ENCODE results near the gene TPK1. TPM values are rescaled to one million over a fixed set of nuclear protein-coding genes. Genes with fewer than 3 reads are reported as not detected.

TPK1 gene
- total and polyA plus RNA-seq, 2 experiments from 2014 or later, result 5.9 to 7.3 TPM

DNA sequence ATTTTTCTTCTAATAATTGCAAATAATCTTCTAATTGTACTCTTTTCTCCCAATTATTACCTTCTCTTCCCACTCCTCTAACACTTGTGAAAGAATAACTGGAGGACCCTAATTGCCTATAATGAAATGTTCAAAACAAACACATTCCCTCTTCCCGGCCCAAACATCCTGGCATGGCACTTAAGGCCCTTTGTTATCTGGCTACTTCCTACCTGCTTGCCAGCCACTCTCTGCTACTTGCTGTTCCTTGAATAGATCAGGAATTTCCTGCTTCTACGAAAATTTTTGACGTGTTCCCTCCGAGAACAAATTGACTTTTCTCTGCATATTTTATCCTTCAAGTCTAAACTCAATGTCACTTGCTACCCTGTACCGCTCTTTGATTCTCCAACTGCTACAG is 376.2 kb downstream of the TPK1 start:
- Histone ChIP-seq H3K4me3 (no peak overlapping the region), H3K4me1 (ENCODE audit: low read depth) (no peaks in the 10 kb centered on the region), H3K27me3 (no peaks in the 10 kb centered on the region), H3K27ac (no peak overlapping the region), H3K36me3 (no peaks in the 10 kb centered on the region), H3K9me3 (ENCODE audit: low read depth) (no peaks in the 10 kb centered on the region)
- DNase-seq (ENCODE audit: low read depth in 1 of 2, low spot score in 1 of 2), result no peak
- TF ChIP-seq CTCF (IDR thresholded peaks at IDR 0.05; ENCODE audit: low read depth, low read length), result no peak

- Histone ChIP-seq H3K4me3 (no peak overlapping the region), H3K27me3 (no peaks in the 10 kb centered on the region), H3K9me3 (ENCODE audit: low read depth) (no peaks in the 10 kb centered on the region), H3K36me3 (no peaks in the 10 kb centered on the region), H3K27ac (no peak overlapping the region), H3K4me1 (ENCODE audit: low read depth) (no peaks in the 10 kb centered on the region)
- DNase-seq (ENCODE audit: low read depth in 1 of 2, low spot score in 1 of 2), result no peak
- TF ChIP-seq CTCF (IDR thresholded peaks at IDR 0.05; ENCODE audit: low read depth, low read length), result no peak
These were observed 380.8 kb downstream of the TPK1 start for GRCh38 chr7:144455040-144455404.

DNA sequence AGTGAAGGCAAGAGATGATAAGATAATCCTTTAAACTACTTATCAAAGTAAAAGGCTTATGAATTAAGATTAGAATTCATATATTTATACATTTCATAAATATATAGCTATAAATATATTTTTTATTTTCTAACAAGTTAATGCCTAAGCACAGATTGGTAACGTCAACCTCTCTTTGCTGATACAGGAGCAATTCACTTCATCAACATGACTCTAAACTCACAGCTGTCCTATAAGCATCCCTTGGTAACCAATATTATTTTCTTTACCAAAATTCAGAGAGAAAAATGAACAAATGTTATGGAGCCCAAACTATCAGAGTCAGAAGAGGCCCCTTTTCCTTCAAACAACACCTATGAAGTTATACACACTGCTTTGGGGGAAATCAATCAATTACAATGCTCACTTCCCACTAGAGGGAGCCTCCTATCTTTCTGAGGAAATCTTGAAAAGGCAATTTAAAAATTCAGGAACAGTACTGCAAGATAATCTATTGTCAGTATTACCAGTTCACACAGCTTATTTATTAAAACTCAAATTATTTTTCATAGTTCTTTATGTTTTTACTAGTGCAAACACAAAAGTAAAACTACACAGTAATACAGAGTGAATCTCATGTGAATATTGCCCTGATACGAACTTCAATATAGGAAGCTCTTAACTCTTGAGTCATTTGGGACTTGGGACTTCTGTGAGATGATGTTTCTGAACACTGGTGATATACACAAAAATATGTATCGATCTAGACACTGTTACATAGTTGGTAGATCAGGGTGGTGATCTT is 381.4 kb downstream of the TPK1 start:
- Histone ChIP-seq H3K27me3 (no peaks in the 10 kb centered on the region), H3K4me3 (no peak overlapping the region), H3K4me1 (ENCODE audit: low read depth) (no peaks in the 10 kb centered on the region), H3K9me3 (ENCODE audit: low read depth) (no peaks in the 10 kb centered on the region), H3K27ac (no peak overlapping the region), H3K36me3 (no peaks in the 10 kb centered on the region)
- DNase-seq (ENCODE audit: low read depth in 1 of 2, low spot score in 1 of 2), result peak in 1 of 2 donors; percentile 10
- peak; percentile 43 for TF ChIP-seq CTCF (IDR thresholded peaks at IDR 0.05; ENCODE audit: low read depth, low read length)

GRCh38 chr7:144452064-144452463 is 383.8 kb downstream of the TPK1 start:
- H3K4me1 ChIP-seq (ENCODE audit: low read depth), result no peaks in the 10 kb centered on the region
- H3K27ac ChIP-seq, result no peak overlapping the region
- H3K9me3 ChIP-seq (ENCODE audit: low read depth), result no peaks in the 10 kb centered on the region
- no peak for DNase-seq (ENCODE audit: low read depth in 1 of 2, low spot score in 1 of 2)
- no peaks in the 10 kb centered on the region for H3K27me3 ChIP-seq
- no peak for TF ChIP-seq CTCF (IDR thresholded peaks at IDR 0.05; ENCODE audit: low read depth, low read length)
- no peak overlapping the region for H3K4me3 ChIP-seq
- no peaks in the 10 kb centered on the region for H3K36me3 ChIP-seq

DNA sequence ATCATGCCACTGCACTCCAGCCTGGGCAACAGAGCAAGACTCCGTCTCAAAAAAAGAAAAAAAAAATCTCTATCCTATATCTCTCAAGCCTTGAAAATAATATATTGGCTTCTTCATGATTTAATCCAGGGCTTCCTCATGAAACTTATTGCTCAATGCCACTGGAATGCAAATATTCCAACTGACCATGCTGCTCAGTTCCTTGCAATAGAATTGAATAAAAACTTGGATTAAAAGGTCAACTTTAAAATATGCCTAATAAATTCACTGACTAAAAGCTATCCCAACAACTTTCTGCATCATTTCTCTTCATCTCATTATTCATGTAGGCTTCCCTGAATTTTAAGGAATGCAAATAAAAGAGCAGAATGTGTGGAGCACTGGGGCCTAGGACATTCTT is 390.3 kb downstream of the TPK1 start:
- peak in 1 of 2 donors; percentile 6 for DNase-seq (ENCODE audit: low read depth in 1 of 2, low spot score in 1 of 2)
- H3K4me3 ChIP-seq, result no peak overlapping the region

More for the DNA sequence above, 390.3 kb downstream of the TPK1 start:
- no peak for TF ChIP-seq CTCF (IDR thresholded peaks at IDR 0.05; ENCODE audit: low read depth, low read length)
- Histone ChIP-seq H3K9me3 (ENCODE audit: low read depth) (no peaks in the 10 kb centered on the region), H3K4me1 (ENCODE audit: low read depth) (no peaks in the 10 kb centered on the region), H3K36me3 (no peaks in the 10 kb centered on the region), H3K27ac (no peak overlapping the region), H3K27me3 (no peaks in the 10 kb centered on the region)

All from cardiac muscle cell (in vitro differentiated cells and primary cell).